MCF 10A (cell line): ENCODE measurements around the gene OGDHL. TPM values are rescaled to one million over a fixed set of nuclear protein-coding genes. Genes with fewer than 3 reads are reported as not detected.

Source experiments
- BruUV-seq: library from RNA; stranded (reverse); fragments of 400-500 nt; replicated peaks from 2 replicates; lab custom pipeline; 2021; lab: Mats Ljungman, UMichigan
- CTCF ChIA-PET: fragments of 300-600 bp; sonication (Branson Sonifier 250); formaldehyde crosslinking; extraction: SDS; loops from one replicate; lab custom pipeline; 2021; ENCODE audit warnings: antibody characterized with exemption, inconsistent platforms; lab: Yijun Ruan, JAX
- POLR2A ChIA-PET: fragments of 300-600, 350-650 bp; sonication (Branson Sonifier 250); formaldehyde crosslinking; extraction: SDS; loops from one replicate; lab custom pipeline; 2020; ENCODE audit warnings: antibody characterized with exemption, inconsistent platforms; lab: Yijun Ruan, JAX
- DNase-seq: peaks from one replicate; pipeline ENCODE4 v3.0.0-alpha.2; 2018; ENCODE audit not compliant: unreplicated experiment
- H3K27ac Mint-ChIP-seq: one replicate; pipeline ENCODE4 v1.8.0; 2022; ENCODE audit warnings: mild to moderate bottlenecking, low read depth, mixed read lengths; ENCODE audit not compliant: unreplicated experiment
- H3K27me3 Mint-ChIP-seq: one replicate; pipeline ENCODE4 v1.8.0; 2022; ENCODE audit warnings: mixed read lengths; ENCODE audit not compliant: insufficient read depth, unreplicated experiment
- H3K36me3 Mint-ChIP-seq: one replicate; pipeline ENCODE4 v1.8.0; 2022; ENCODE audit warnings: mild to moderate bottlenecking, moderate library complexity, mixed read lengths; ENCODE audit not compliant: insufficient read depth, unreplicated experiment
- H3K4me1 Mint-ChIP-seq: one replicate; pipeline ENCODE4 v1.8.0; 2022; ENCODE audit warnings: mixed read lengths; ENCODE audit not compliant: insufficient read depth, unreplicated experiment
- H3K4me3 Mint-ChIP-seq: one replicate; pipeline ENCODE4 v1.8.0; 2022; ENCODE audit warnings: mild to moderate bottlenecking, moderate library complexity, mixed read lengths; ENCODE audit not compliant: unreplicated experiment
- H3K9me3 Mint-ChIP-seq: one replicate; pipeline ENCODE4 v1.8.0; 2022; ENCODE audit warnings: mixed read lengths; ENCODE audit not compliant: unreplicated experiment
- intact Hi-C: fragments of 100-400 bp; cut with micrococcal nuclease; formaldehyde crosslinking; loops from 2 replicates; pipeline ENCODE4 v1.14.1; 2022
- total RNA-seq: library from RNA; stranded (reverse); gene quantifications from 2 replicates; pipeline ENCODE4 v1.2.3, GENCODE V29; 2022
- TF ChIP-seq, protein P1 (sequence below): fragments of 200-600 bp; IDR thresholded peaks from one replicate; pipeline ENCODE4 v1.8.0; 2022; ENCODE audit warnings: antibody characterized with exemption, mild to moderate bottlenecking; ENCODE audit not compliant: unreplicated experiment

The OGDHL gene
- total RNA-seq, 1 experiment from 2014 or later: 0.28 TPM

DNA sequence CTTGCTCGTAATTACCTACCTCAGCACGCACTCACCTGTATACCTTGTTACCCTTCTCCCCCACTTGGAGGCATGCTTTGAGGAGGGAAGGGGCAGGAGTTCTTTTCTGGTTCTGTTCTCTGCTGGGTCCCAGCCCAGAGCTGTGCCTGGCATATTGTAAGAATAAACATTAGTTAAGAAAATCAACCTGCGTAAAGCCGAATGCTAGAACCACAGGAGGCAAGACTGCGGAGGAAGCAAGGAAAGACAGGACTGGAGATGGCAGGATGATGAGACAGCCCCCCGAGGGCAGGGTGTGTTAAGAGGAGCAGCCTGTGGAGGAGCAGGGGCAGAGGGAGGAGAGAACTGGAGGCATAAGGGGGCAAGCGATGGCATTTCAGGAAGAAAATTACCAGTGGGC lies 73.2 kb downstream of the OGDHL start:
- intact Hi-C loops: no loop called here
- BruUV-seq: no TSS peak
- POLR2A ChIA-PET: no interaction called here
- TF ChIP-seq, protein P1, sequence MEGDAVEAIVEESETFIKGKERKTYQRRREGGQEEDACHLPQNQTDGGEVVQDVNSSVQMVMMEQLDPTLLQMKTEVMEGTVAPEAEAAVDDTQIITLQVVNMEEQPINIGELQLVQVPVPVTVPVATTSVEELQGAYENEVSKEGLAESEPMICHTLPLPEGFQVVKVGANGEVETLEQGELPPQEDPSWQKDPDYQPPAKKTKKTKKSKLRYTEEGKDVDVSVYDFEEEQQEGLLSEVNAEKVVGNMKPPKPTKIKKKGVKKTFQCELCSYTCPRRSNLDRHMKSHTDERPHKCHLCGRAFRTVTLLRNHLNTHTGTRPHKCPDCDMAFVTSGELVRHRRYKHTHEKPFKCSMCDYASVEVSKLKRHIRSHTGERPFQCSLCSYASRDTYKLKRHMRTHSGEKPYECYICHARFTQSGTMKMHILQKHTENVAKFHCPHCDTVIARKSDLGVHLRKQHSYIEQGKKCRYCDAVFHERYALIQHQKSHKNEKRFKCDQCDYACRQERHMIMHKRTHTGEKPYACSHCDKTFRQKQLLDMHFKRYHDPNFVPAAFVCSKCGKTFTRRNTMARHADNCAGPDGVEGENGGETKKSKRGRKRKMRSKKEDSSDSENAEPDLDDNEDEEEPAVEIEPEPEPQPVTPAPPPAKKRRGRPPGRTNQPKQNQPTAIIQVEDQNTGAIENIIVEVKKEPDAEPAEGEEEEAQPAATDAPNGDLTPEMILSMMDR: no peak
- no peak for DNase-seq
- H3K27ac Mint-ChIP-seq: no peak overlapping the region
- H3K9me3 Mint-ChIP-seq: peaks cover 11% of the 10 kb centered on the region
- H3K27me3 Mint-ChIP-seq: peaks cover 41% of the 10 kb centered on the region
- no peaks in the 10 kb centered on the region for H3K36me3 Mint-ChIP-seq
- H3K4me3 Mint-ChIP-seq: no peak overlapping the region
- CTCF ChIA-PET: no interaction called here
- H3K4me1 Mint-ChIP-seq: peaks cover 10% of the 10 kb centered on the region

DNA sequence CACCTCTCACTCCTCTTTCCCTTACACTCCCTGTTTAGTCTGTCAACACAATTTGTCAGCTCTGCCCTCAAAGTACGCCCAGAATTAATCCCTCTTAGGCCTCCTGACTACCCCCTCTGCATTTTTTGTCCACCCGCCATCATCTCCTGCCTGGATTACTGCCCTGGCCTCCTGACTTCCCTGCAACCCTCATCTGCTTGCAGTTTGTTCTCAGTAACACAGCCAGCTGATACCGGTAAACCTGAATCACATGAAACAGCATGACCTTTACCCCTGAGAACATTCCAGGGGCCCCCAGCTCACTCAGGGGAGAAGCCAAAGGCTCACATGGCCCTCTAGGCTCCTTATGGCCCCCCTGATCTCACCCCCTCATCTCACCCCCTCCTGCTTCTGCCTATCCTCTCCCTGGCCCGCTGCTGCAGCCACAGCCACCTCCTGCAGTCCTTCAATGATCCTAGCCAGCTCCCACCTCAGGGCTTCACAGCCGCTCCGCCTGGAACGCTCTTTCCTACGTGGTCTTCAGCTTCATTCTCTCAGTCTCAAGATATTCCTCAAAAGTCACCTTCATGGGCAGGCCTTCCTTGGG lies 73.8 kb downstream of the OGDHL start:
- intact Hi-C loops: no loop called here
- BruUV-seq: no TSS peak
- DNase-seq: no peak
- H3K4me1 Mint-ChIP-seq: peaks cover 10% of the 10 kb centered on the region
- TF ChIP-seq, protein P1: no peak
- peaks cover 11% of the 10 kb centered on the region for H3K9me3 Mint-ChIP-seq
- H3K27me3 Mint-ChIP-seq: peaks cover 41% of the 10 kb centered on the region
- H3K36me3 Mint-ChIP-seq: no peaks in the 10 kb centered on the region
- CTCF ChIA-PET: interaction anchor here (0.5 kb wide), 1 partner anchor 28 kb away, joined by 3 read pairs; no protein-coding TSS in a partner anchor
- POLR2A ChIA-PET: no interaction called here
- no peak overlapping the region for H3K4me3 Mint-ChIP-seq
- H3K27ac Mint-ChIP-seq: no peak overlapping the region

DNA sequence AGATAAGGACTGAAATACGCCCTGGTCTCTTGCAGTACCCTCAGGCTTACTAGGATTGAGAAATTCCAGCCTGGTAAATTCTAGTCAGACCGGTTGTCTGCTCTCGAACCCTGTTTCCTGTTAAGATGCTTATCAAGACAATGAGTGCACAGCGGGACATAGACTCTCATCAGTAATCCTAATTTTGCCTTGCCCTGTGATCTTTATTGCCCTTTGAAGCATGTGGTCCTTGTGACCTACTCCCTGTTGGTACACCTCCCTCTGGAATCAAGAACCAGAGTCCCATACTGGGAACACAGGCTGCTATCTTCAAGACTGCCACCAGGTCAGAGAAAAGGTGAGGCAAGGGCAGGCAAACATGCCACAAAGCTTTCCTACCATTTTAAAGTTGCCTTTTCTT lies 75.5 kb downstream of the OGDHL start:
- CTCF ChIA-PET: no interaction called here
- intact Hi-C loops: no loop called here
- BruUV-seq: no TSS peak
- no peak overlapping the region for H3K4me3 Mint-ChIP-seq
- no peaks in the 10 kb centered on the region for H3K36me3 Mint-ChIP-seq
- H3K27ac Mint-ChIP-seq: no peak overlapping the region
- H3K9me3 Mint-ChIP-seq: peaks cover 11% of the 10 kb centered on the region
- peaks cover 47% of the 10 kb centered on the region for H3K27me3 Mint-ChIP-seq
- DNase-seq: no peak
- POLR2A ChIA-PET: no interaction called here
- peaks cover 10% of the 10 kb centered on the region for H3K4me1 Mint-ChIP-seq
- TF ChIP-seq, protein P1: no peak

Other genes starting within 250 kb of the OGDHL start
- 54.0 and 64.4 TPM in 2 replicates for gene ERCC6, start 223.2 kb downstream of the OGDHL start, total RNA-seq
- not detected in 2 replicates for gene SLC18A3, start 152.0 kb downstream of the OGDHL start, total RNA-seq
- not detected in 2 replicates for gene CHAT, start 148.3 kb downstream of the OGDHL start, total RNA-seq
- not detected in 2 replicates for gene C10orf53, start 82.7 kb downstream of the OGDHL start, total RNA-seq
- 29.2 and 36.2 TPM in 2 replicates for gene PARG, start 179.7 kb upstream of the OGDHL start, total RNA-seq
- 31.3 and 34.4 TPM in 2 replicates for gene TIMM23B, start 179.7 kb upstream of the OGDHL start, total RNA-seq
- gene AGAP6, start 226.1 kb upstream of the OGDHL start, total RNA-seq: 18.2 and 18.8 TPM in 2 replicates